ENCODE measurements around the gene BST1. TPM values are rescaled to one million over a fixed set of nuclear protein-coding genes. Genes with fewer than 3 reads are reported as not detected.
"Not testable (repeated sequence)": the region's sequence is repeated elsewhere in the genome, so short reads cannot be mapped to it uniquely, and the experiment has no call there.

The BST1 gene
- total RNA-seq, 1 donor from 2014 or later: 0.58 TPM

DNA sequence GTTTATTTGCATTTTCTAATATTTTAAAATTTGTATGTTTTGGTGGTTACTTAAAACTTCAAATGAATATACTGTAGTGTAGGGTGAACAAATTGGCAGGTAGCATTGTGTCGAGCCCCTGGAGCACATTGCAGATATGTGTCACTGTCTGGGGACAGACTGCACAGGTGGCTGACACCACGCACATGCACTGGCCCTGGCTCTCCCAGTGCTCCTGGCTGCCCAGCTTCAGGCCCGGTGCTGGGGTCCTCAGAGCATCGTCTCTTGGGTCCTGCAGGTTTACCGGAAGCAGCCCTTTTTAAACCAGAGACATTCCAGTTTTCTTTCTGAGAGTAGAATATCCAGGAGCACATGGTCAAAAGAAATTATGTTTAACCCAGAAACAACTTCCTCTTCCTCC lies 15.6 kb downstream of the BST1 start:
- Mint-ChIP-seq H3K9me3 (no peaks in the 10 kb centered on the region), H3K4me1 (peaks cover 34% of the 10 kb centered on the region), H3K27me3 (ENCODE audit: low read depth) (no peaks in the 10 kb centered on the region), H3K27ac (no peak overlapping the region), H3K36me3 (no peaks in the 10 kb centered on the region), H3K4me3 (no peak overlapping the region)
- TF ChIP-seq, protein P1, sequence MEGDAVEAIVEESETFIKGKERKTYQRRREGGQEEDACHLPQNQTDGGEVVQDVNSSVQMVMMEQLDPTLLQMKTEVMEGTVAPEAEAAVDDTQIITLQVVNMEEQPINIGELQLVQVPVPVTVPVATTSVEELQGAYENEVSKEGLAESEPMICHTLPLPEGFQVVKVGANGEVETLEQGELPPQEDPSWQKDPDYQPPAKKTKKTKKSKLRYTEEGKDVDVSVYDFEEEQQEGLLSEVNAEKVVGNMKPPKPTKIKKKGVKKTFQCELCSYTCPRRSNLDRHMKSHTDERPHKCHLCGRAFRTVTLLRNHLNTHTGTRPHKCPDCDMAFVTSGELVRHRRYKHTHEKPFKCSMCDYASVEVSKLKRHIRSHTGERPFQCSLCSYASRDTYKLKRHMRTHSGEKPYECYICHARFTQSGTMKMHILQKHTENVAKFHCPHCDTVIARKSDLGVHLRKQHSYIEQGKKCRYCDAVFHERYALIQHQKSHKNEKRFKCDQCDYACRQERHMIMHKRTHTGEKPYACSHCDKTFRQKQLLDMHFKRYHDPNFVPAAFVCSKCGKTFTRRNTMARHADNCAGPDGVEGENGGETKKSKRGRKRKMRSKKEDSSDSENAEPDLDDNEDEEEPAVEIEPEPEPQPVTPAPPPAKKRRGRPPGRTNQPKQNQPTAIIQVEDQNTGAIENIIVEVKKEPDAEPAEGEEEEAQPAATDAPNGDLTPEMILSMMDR (IDR thresholded peaks at IDR 0.05; ENCODE audit: unreplicated experiment): no peak
- DNase-seq (ENCODE audit: low spot score in 2 of 2, unreplicated experiment in 2 of 2): no peak

DNA sequence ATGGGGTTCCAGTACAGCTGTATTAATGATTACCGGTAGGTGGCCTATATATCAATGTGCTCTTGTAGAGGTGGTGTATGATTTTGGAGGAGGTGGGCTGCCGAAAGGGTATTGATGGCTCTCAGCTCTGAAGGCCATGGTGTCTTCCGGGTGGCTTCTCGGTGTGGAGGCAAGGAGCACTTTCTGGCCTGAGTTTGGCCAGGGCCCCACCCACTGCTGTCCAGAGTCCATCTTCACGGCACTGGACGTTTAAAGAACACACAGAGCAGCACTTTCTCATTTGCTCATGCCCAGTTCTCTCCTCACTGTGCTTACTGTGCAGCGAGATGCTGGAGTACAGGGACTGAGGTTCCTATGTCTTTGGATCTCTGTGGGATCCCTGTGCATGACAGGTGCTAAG lies 16.1 kb downstream of the BST1 start:
- Mint-ChIP-seq H3K4me1 (peaks cover 34% of the 10 kb centered on the region), H3K36me3 (no peaks in the 10 kb centered on the region), H3K4me3 (no peak overlapping the region), H3K27me3 (ENCODE audit: low read depth) (no peaks in the 10 kb centered on the region), H3K27ac (no peak overlapping the region), H3K9me3 (no peaks in the 10 kb centered on the region)
- TF ChIP-seq, protein P1 (IDR thresholded peaks at IDR 0.05; ENCODE audit: unreplicated experiment): no peak
- DNase-seq (ENCODE audit: low spot score in 2 of 2, unreplicated experiment in 2 of 2): no peak

DNA sequence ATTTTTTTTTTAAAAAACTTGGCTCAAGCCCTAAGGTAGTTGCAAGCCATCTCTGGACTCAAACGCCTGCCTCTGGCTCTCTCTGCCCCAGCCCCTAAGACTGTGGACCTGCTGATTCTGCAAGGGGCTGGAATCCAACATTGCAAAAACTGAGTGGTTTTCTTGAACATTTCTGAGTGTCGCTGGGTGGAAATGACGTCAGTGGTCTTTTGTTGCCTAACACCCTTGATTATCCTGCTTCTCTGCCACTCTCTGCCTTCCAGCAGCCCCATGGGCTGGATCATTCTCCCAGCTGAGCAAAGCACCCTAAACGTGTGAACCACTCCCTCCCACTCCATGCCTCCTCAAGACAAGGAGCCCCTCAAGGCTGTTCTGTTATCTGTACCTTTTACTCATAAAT lies 16.6 kb downstream of the BST1 start:
- TF ChIP-seq, protein P1 (IDR thresholded peaks at IDR 0.05; ENCODE audit: unreplicated experiment): no peak
- Mint-ChIP-seq H3K9me3 (no peaks in the 10 kb centered on the region), H3K4me1 (peaks cover 29% of the 10 kb centered on the region), H3K36me3 (no peaks in the 10 kb centered on the region), H3K27ac (no peak overlapping the region), H3K4me3 (no peak overlapping the region), H3K27me3 (ENCODE audit: low read depth) (no peaks in the 10 kb centered on the region)
- no peak for DNase-seq (ENCODE audit: low spot score in 2 of 2, unreplicated experiment in 2 of 2)

DNA sequence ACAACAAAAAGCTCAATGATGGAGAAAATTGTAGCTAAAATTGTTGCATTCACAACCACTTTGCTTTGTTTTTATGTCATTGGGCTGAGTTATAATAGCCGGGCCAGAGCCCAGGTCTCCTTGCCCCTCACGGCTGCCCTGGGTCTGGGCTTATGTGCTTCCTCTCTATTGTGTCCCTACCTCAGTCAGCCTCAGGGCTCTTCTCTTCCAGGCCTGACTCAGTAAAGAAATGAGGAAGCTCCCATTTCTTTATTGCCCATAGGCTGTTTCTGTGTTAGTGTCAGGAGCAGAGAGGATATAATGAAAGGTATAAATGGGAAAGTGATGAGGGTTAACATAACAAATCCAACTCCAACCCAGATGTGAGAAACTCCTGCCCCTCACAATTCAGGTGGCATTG lies 18.0 kb downstream of the BST1 start:
- H3K4me3 Mint-ChIP-seq: no peak overlapping the region
- no peak overlapping the region for H3K27ac Mint-ChIP-seq
- DNase-seq (ENCODE audit: low spot score in 2 of 2, unreplicated experiment in 2 of 2): no peak
- H3K27me3 Mint-ChIP-seq (ENCODE audit: low read depth): no peaks in the 10 kb centered on the region
- no peaks in the 10 kb centered on the region for H3K9me3 Mint-ChIP-seq
- TF ChIP-seq, protein P1 (IDR thresholded peaks at IDR 0.05; ENCODE audit: unreplicated experiment): no peak
- H3K4me1 Mint-ChIP-seq: peaks cover 24% of the 10 kb centered on the region
- no peaks in the 10 kb centered on the region for H3K36me3 Mint-ChIP-seq

DNA sequence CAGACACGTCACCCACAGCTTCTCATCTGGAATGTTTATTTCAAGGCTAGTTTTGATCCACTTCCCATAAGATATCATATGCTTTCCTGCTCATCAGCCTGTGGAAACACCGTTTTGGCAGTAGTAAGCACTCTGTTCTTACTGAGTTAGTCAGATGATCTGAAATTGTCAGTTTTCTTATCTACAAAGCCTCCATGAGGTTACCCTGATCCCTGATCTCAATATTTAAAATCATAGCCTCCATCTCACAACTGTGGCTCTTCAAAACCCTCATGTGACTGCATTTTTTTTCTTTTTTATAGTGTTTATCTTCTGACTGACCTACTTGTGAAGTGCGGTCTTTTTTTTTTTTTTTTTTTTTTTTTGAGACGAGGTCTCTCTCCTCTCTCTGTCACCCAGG lies 22.7 kb downstream of the BST1 start:
- H3K27me3 Mint-ChIP-seq (ENCODE audit: low read depth): no peaks in the 10 kb centered on the region
- H3K4me3 Mint-ChIP-seq: no peak overlapping the region
- no peak overlapping the region for H3K27ac Mint-ChIP-seq
- no peaks in the 10 kb centered on the region for H3K36me3 Mint-ChIP-seq
- no peak for DNase-seq (ENCODE audit: low spot score in 2 of 2, unreplicated experiment in 2 of 2)
- TF ChIP-seq, protein P1 (IDR thresholded peaks at IDR 0.05; ENCODE audit: unreplicated experiment): no peak
- H3K4me1 Mint-ChIP-seq: peaks cover 3% of the 10 kb centered on the region
- no peaks in the 10 kb centered on the region for H3K9me3 Mint-ChIP-seq

DNA sequence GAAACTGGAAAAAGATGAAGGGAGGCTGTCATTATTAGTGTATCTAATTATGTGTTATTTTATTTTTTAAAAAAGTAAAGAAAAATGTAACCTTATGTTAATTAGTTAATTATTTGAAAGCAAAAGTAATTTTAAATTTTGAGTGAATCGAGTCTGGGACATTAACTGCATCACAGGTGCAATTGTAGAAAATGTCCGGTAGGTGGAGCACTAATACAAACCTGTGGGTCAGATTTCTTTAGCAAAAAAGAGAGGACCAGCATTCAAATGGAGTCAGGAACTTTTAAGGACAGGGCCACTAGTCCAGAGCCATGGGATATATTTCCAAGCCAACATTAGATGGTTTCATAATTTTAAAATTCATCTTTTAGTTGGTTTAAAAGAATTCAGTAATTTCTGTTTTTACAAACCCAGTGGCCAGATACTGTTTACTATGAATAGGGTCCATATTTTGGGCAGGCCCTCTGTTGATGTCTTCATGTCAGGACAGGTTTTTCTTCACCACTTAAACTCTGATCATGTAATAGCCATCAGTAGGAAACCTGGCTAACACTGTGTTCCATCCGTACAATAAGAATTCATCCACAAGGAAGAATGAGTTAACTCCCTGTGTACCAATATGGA lies 27.2 kb downstream of the BST1 start:
- Mint-ChIP-seq H3K4me3 (no peak overlapping the region), H3K9me3 (no peaks in the 10 kb centered on the region), H3K27me3 (ENCODE audit: low read depth) (no peaks in the 10 kb centered on the region), H3K36me3 (peaks cover 2% of the 10 kb centered on the region), H3K27ac (no peak overlapping the region), H3K4me1 (peaks cover 4% of the 10 kb centered on the region)
- no peak for DNase-seq (ENCODE audit: low spot score in 2 of 2, unreplicated experiment in 2 of 2)
- TF ChIP-seq, protein P1 (IDR thresholded peaks at IDR 0.05; ENCODE audit: unreplicated experiment): peak; percentile 94

DNA sequence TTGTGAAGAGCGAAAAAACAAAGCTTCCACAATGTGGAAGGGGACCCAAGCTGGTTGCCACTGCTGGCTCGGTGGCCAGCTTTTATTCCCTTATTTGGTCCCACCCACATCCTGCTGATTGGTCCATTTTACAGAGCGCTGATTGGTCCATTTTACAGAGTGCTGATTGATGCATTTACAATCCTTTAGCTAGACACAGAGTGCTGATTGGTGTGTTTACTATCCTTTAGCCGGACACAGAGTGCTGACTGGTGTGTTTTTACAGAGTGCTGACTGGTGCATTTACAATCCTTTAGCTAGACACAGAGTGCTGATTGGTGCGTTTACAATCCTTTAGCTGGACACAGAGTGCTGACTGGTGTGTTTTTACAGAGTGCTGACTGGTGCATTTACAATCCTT lies 30.2 kb downstream of the BST1 start:
- H3K27me3 Mint-ChIP-seq (ENCODE audit: low read depth); H3K27ac Mint-ChIP-seq; H3K36me3 Mint-ChIP-seq; H3K9me3 Mint-ChIP-seq; H3K4me3 Mint-ChIP-seq; H3K4me1 Mint-ChIP-seq; DNase-seq (ENCODE audit: low spot score in 2 of 2, unreplicated experiment in 2 of 2): not testable (repeated sequence)

All from mesothelial cell of epicardium (in vitro differentiated cells).